Measurements from ENCODE around the gene TOMM34. TPM values are rescaled to one million over a fixed set of nuclear protein-coding genes. Genes with fewer than 3 reads are reported as not detected.
A peak's percentile ranks its signal among the peaks of the same experiment; 100 is the strongest.

Gene TOMM34
- total and polyA plus RNA-seq, 9 of the 15 experiments (the other 6 are each of a cell fraction or from before 2014, with no cell fraction given), result 18.1 to 69.4 (median 41.7) TPM

GRCh38 chr20:44979090-44979621 is 19.0 kb upstream of the TOMM34 start (continued):
- 0 out of 6 replicates have a peak, but pooled peaks of 1 of the 3 experiments have one; percentile 21 for TF ChIP-seq ZBTB11 (CRISPR knock-in tag; IDR thresholded peaks at IDR 0.05)
- no peak for TF ChIP-seq RNF219 (CRISPR knock-in tag; IDR thresholded peaks at IDR 0.05)
- TF ChIP-seq ZNF395 (CRISPR knock-in tag; IDR thresholded peaks at IDR 0.05), result peak; percentile 60; the same call in 1 of the 2 replicates
- peak; percentile 49; the same call in 1 of the 2 replicates for TF ChIP-seq MGA (IDR thresholded peaks at IDR 0.05)
- TF ChIP-seq CBX2 (IDR thresholded peaks at IDR 0.05; ENCODE audit: insufficient read depth, low read length, poor library complexity, severe bottlenecking), result no peak
- no peak for TF ChIP-seq CCNT2 (IDR thresholded peaks at IDR 0.05; ENCODE audit: borderline replicate concordance, extremely low read depth, insufficient read length, low read depth, low read length)
- no peak for TF ChIP-seq ZEB2 (IDR thresholded peaks at IDR 0.05)
